ENCODE data around the gene DMP1.

DMP1 gene

GRCh38 chr4:87620086-87620485, 30.0 kb upstream of the DMP1 start:
- no peaks in the 10 kb centered on the region for H3K36me3 ChIP-seq
- no peak for DNase-seq
- no peaks in the 10 kb centered on the region for H3K9me3 ChIP-seq
- H3K4me1 ChIP-seq, result no peaks in the 10 kb centered on the region
- no peaks in the 10 kb centered on the region; the same call in 1 of the 2 replicates for H3K27me3 ChIP-seq
- no peak overlapping the region for H3K4me3 ChIP-seq (ENCODE audit: low read depth, low read length)
- TF ChIP-seq CTCF (IDR thresholded peaks at IDR 0.05; ENCODE audit: low read depth, low read length), result no peak

GRCh38 chr4:87620491-87620890, 29.6 kb upstream of the DMP1 start:
- Histone ChIP-seq H3K36me3 (no peaks in the 10 kb centered on the region), H3K4me3 (ENCODE audit: low read depth, low read length) (no peak overlapping the region), H3K9me3 (no peaks in the 10 kb centered on the region), H3K27me3 (no peaks in the 10 kb centered on the region; the same call in 1 of the 2 replicates), H3K4me1 (no peaks in the 10 kb centered on the region)
- TF ChIP-seq CTCF (IDR thresholded peaks at IDR 0.05; ENCODE audit: low read depth, low read length), result no peak
- no peak for DNase-seq

DNA sequence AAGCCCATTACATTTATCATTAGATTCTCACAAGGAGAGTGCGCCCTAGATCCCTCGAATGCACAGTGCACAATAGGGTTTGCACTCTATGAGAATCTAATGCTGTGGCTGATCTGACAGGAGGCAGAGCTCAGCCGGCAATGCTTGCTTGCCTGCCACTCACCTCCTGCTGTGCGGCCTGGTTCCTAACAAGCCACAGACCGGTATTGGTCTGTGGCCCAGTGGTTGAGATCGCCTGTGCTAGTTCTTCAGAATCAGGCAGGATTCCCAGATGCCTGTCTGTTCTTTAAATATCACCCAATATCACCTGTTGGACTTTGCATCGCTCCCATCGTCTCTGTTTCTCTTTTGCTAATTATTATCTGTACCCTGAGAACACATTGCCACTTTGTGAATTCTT, 27.8 kb upstream of the DMP1 start:
- Histone ChIP-seq H3K4me3 (ENCODE audit: low read depth, low read length) (no peak overlapping the region), H3K36me3 (no peaks in the 10 kb centered on the region), H3K4me1 (no peaks in the 10 kb centered on the region), H3K27me3 (no peaks in the 10 kb centered on the region; the same call in 1 of the 2 replicates), H3K9me3 (no peaks in the 10 kb centered on the region)
- no peak for DNase-seq
- TF ChIP-seq CTCF (IDR thresholded peaks at IDR 0.05; ENCODE audit: low read depth, low read length), result no peak

- peaks cover 3% of the 10 kb centered on the region; the same call in 1 of the 2 replicates for H3K4me1 ChIP-seq
- TF ChIP-seq CTCF (IDR thresholded peaks at IDR 0.05; ENCODE audit: low read depth, low read length), result no peak
- no peaks in the 10 kb centered on the region for H3K27me3 ChIP-seq
- DNase-seq, result no peak
- H3K9me3 ChIP-seq, result no peaks in the 10 kb centered on the region
- no peak overlapping the region for H3K4me3 ChIP-seq (ENCODE audit: low read depth, low read length)
- no peaks in the 10 kb centered on the region for H3K36me3 ChIP-seq
Observed at GRCh38 chr4:87624698-87625097, 25.4 kb upstream of the DMP1 start.

DNA sequence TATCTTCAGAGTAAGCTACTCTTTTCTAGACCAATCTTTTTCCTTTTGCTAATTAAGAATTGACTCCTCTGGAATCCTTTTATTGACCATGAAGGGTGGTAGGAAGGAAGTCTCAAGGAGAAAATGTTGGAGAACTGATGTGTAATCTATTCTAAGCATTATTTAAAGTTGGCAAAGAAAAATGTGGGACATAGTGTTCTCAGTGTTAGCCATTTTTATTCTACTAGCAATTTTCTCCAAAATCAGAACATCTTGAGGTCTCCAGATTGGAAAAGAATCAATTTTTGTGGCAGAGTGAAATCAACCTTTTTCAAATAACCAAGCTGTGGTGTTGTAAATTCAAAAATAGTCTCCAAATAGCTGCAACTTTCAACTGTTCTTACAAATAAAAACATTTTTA, 18.4 kb upstream of the DMP1 start:
- no peak for TF ChIP-seq CTCF (IDR thresholded peaks at IDR 0.05; ENCODE audit: low read depth, low read length)

DNA sequence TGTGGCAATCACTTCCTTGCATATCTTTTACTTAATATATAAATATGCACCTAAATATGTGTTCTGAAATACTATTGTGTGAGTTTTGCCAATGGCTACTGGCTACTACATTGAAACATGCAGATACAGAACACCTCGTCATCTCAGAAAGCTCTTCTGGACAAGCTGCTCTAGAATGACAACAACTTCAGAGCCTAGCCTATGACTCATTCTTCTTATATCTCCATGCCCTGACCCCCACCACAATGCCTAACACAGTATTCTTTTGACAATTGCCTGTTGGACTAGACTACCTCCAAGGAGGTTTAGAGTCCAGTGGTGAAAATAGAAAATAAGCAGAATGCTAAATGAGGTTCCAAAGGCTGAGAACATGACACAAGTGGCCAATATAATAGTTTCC, 17.6 kb upstream of the DMP1 start:
- Histone ChIP-seq H3K27me3 (no peaks in the 10 kb centered on the region), H3K4me3 (ENCODE audit: low read depth, low read length) (no peak overlapping the region), H3K36me3 (no peaks in the 10 kb centered on the region), H3K4me1 (peaks cover 3% of the 10 kb centered on the region; the same call in 1 of the 2 replicates), H3K9me3 (no peaks in the 10 kb centered on the region)
- TF ChIP-seq CTCF (IDR thresholded peaks at IDR 0.05; ENCODE audit: low read depth, low read length), result no peak
- DNase-seq, result no peak

More for the DNA sequence above, 18.4 kb upstream of the DMP1 start:
- Histone ChIP-seq H3K36me3 (no peaks in the 10 kb centered on the region), H3K4me1 (peaks cover 3% of the 10 kb centered on the region; the same call in 1 of the 2 replicates), H3K9me3 (no peaks in the 10 kb centered on the region), H3K27me3 (no peaks in the 10 kb centered on the region), H3K4me3 (ENCODE audit: low read depth, low read length) (no peak overlapping the region)
- no peak for DNase-seq

All from BE2C (cell line).